ENCODE data around the gene DRD1.

DNA sequence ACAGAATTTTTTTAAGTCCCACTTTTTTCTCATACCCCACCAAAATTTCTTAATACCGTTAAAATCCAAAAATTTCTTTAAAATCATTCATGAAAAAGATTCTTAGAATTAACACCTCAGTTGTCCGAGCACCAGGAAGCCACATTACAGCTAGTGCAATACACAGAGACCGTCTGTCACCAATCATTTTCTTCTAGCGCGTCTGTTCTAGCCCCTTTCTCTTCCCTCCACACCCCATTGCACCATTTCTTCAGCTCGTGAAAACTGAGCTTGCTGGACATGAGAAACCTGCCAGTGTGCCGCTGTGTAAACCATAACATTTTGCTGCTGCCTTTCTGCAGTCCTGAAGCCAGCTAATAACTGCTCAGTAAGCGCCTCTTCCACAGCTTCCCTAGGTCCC lies 39.4 kb upstream of the DRD1 start:
- TF ChIP-seq, protein P1, sequence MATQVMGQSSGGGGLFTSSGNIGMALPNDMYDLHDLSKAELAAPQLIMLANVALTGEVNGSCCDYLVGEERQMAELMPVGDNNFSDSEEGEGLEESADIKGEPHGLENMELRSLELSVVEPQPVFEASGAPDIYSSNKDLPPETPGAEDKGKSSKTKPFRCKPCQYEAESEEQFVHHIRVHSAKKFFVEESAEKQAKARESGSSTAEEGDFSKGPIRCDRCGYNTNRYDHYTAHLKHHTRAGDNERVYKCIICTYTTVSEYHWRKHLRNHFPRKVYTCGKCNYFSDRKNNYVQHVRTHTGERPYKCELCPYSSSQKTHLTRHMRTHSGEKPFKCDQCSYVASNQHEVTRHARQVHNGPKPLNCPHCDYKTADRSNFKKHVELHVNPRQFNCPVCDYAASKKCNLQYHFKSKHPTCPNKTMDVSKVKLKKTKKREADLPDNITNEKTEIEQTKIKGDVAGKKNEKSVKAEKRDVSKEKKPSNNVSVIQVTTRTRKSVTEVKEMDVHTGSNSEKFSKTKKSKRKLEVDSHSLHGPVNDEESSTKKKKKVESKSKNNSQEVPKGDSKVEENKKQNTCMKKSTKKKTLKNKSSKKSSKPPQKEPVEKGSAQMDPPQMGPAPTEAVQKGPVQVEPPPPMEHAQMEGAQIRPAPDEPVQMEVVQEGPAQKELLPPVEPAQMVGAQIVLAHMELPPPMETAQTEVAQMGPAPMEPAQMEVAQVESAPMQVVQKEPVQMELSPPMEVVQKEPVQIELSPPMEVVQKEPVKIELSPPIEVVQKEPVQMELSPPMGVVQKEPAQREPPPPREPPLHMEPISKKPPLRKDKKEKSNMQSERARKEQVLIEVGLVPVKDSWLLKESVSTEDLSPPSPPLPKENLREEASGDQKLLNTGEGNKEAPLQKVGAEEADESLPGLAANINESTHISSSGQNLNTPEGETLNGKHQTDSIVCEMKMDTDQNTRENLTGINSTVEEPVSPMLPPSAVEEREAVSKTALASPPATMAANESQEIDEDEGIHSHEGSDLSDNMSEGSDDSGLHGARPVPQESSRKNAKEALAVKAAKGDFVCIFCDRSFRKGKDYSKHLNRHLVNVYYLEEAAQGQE (IDR thresholded peaks at IDR 0.05; ENCODE audit: insufficient read depth in 1 of 2, low read depth in 2 of 2, low read length in 2 of 2): no peak
- TF ChIP-seq SIN3A (IDR thresholded peaks at IDR 0.05; ENCODE audit: borderline replicate concordance, insufficient read depth, low read length) (no peak), POLR2AphosphoS5 (IDR thresholded peaks at IDR 0.05; ENCODE audit: low read depth, low read length) (no peak)
